OCI-LY1 (cell line): ENCODE measurements around the gene TMEM138.

ENCODE experiments used
- H2AFZ ChIP-seq: fragments of 200-600 bp; sonication (generic), shearing (Covaris generic); 2 replicates; pipeline ENCODE4 v1.6.0; 2014; ENCODE audit warnings: antibody characterized with exemption, mild to moderate bottlenecking, low read length
- H3F3A ChIP-seq: fragments of 200-600 bp; sonication (generic), shearing (Covaris generic); 2 replicates; pipeline ENCODE4 v1.6.0; 2014; ENCODE audit warnings: mild to moderate bottlenecking, antibody characterized with exemption, low read length, moderate library complexity; ENCODE audit not compliant: insufficient read depth
- H3K27ac ChIP-seq: fragments of 200-600 bp; sonication (generic); 2 replicates; pipeline ENCODE4 v1.5.1; 2014; ENCODE audit warnings: low read length, mixed run types, mild to moderate bottlenecking, low read depth; ENCODE audit not compliant: poor library complexity, severe bottlenecking
- H3K27me3 ChIP-seq: fragments of 200-600 bp; sonication (generic); 2 replicates; pipeline ENCODE4 v1.6.0; 2014; ENCODE audit warnings: antibody characterized with exemption, mild to moderate bottlenecking, low read length, moderate library complexity; ENCODE audit not compliant: insufficient read depth
- H3K36me3 ChIP-seq: fragments of 200-600 bp; sonication (generic); 2 replicates; pipeline ENCODE4 v1.6.1; 2014; ENCODE audit warnings: mild to moderate bottlenecking, antibody characterized with exemption, low read length, moderate library complexity, mixed read lengths; ENCODE audit not compliant: insufficient read depth
- H3K4me1 ChIP-seq: fragments of 200-600 bp; sonication (generic); 2 replicates; pipeline ENCODE4 v1.5.1; 2014; ENCODE audit warnings: mild to moderate bottlenecking, low read length, moderate library complexity; ENCODE audit not compliant: insufficient read depth, severe bottlenecking
- H3K4me2 ChIP-seq: fragments of 200-600 bp; sonication (generic), shearing (Covaris generic); 2 replicates; pipeline ENCODE4 v1.6.1; 2014; ENCODE audit warnings: low read length
- H3K4me3 ChIP-seq: fragments of 200-600 bp; sonication (generic); 2 replicates; pipeline ENCODE4 v1.5.1; 2014; ENCODE audit warnings: low read length, low read depth, mild to moderate bottlenecking, mixed read lengths; ENCODE audit not compliant: poor library complexity, severe bottlenecking
- H3K79me2 ChIP-seq: fragments of 200-600 bp; shearing (Covaris generic); 2 replicates; pipeline ENCODE4 v1.6.1; 2016; ENCODE audit warnings: mixed run types, low read length, mixed read lengths; ENCODE audit not compliant: insufficient read depth
- H3K9ac ChIP-seq: fragments of 200-600 bp; sonication (generic), shearing (Covaris generic); 2 replicates; pipeline ENCODE4 v1.6.1; 2014; ENCODE audit warnings: mild to moderate bottlenecking, low read length, mixed read lengths
- H3K9me2 ChIP-seq: fragments of 200-600 bp; sonication (generic), shearing (Covaris generic); 2 replicates; pipeline ENCODE4 v1.6.1; 2014; ENCODE audit warnings: low read depth, mild to moderate bottlenecking, low read length, mixed read lengths
- H3K9me3 ChIP-seq: fragments of 200-600 bp; shearing (Covaris generic); 2 replicates; pipeline ENCODE4 v1.6.1; 2014; ENCODE audit warnings: low read length, mixed read lengths
- H4K20me1 ChIP-seq: fragments of 200-600 bp; sonication (generic), shearing (Covaris generic); 2 replicates; pipeline ENCODE4 v1.6.0; 2016; ENCODE audit warnings: mild to moderate bottlenecking, low read length; ENCODE audit not compliant: insufficient read depth
- CTCF ChIP-seq: fragments of 200-600 bp; sonication (generic), shearing (Covaris generic); IDR thresholded peaks from 2 replicates; pipeline ENCODE4 v1.5.1; 2017; ENCODE audit warnings: mild to moderate bottlenecking, antibody characterized with exemption, low read length, moderate library complexity, mixed read lengths
- EZH2 ChIP-seq: fragments of 200-600 bp; sonication (generic), shearing (Covaris generic); IDR thresholded peaks from 2 replicates; pipeline ENCODE4 v1.8.0; 2017; ENCODE audit warnings: borderline replicate concordance, mixed run types, mild to moderate bottlenecking, antibody characterized with exemption, low read length, moderate library complexity, mixed read lengths

The TMEM138 gene

GRCh38 chr11:61369372-61370348 is 7.5 kb downstream of the TMEM138 start:
- no peak overlapping the region for H3K9ac ChIP-seq
- peaks cover 6% of the 10 kb centered on the region; the same call in 1 of the 2 replicates for H3K9me3 ChIP-seq
- no peaks in the 10 kb centered on the region for H3F3A ChIP-seq
- no peaks in the 10 kb centered on the region for H3K4me1 ChIP-seq
- H3K4me3 ChIP-seq = no peak overlapping the region
- H4K20me1 ChIP-seq = no peaks in the 10 kb centered on the region
- TF ChIP-seq CTCF = no peak
- H3K4me2 ChIP-seq = no peak overlapping the region
- no peaks in the 10 kb centered on the region for H3K27me3 ChIP-seq
- H3K36me3 ChIP-seq = peaks cover 97% of the 10 kb centered on the region
- no peak overlapping the region for H3K27ac ChIP-seq
- no peaks in the 10 kb centered on the region for H3K79me2 ChIP-seq
- H2AFZ ChIP-seq = no peak overlapping the region
- no peaks in the 10 kb centered on the region for H3K9me2 ChIP-seq

- no peaks in the 10 kb centered on the region for H3K79me2 ChIP-seq
- no peaks in the 10 kb centered on the region for H3K4me1 ChIP-seq
- H3K4me2 ChIP-seq = no peak overlapping the region
- no peak overlapping the region for H3K4me3 ChIP-seq
- H3K9ac ChIP-seq = no peak overlapping the region
- TF ChIP-seq EZH2 (no peak), CTCF (no peak)
- H3K9me2 ChIP-seq = no peaks in the 10 kb centered on the region
- no peak overlapping the region for H3K27ac ChIP-seq
- H3F3A ChIP-seq = no peaks in the 10 kb centered on the region
- H2AFZ ChIP-seq = no peak overlapping the region
- H3K9me3 ChIP-seq = peaks cover 6% of the 10 kb centered on the region; the same call in 1 of the 2 replicates
- no peaks in the 10 kb centered on the region for H4K20me1 ChIP-seq
- H3K27me3 ChIP-seq = no peaks in the 10 kb centered on the region
- H3K36me3 ChIP-seq = peaks cover 99% of the 10 kb centered on the region
These were observed 8.3 kb downstream of the TMEM138 start for GRCh38 chr11:61370349-61371005.

- Histone ChIP-seq H3K9me2 (no peaks in the 10 kb centered on the region), H2AFZ (no peak overlapping the region), H3K36me3 (peaks cover 85% of the 10 kb centered on the region), H3K79me2 (no peaks in the 10 kb centered on the region), H3K4me2 (no peak overlapping the region), H3K27ac (no peak overlapping the region), H3K9ac (no peak overlapping the region), H3K4me3 (no peak overlapping the region), H4K20me1 (no peaks in the 10 kb centered on the region), H3F3A (no peaks in the 10 kb centered on the region), H3K4me1 (no peaks in the 10 kb centered on the region), H3K9me3 (peaks cover 6% of the 10 kb centered on the region; the same call in 1 of the 2 replicates), H3K27me3 (no peaks in the 10 kb centered on the region)
- TF ChIP-seq EZH2 (no peak), CTCF (no peak)
These were observed 10.7 kb downstream of the TMEM138 start for GRCh38 chr11:61372659-61373420.
